ENCODE results near the gene ENTPD5.
"Not testable (repeated sequence)": the region's sequence is repeated elsewhere in the genome, so short reads cannot be mapped to it uniquely, and the experiment has no call there.

The ENTPD5 gene

GRCh38 chr14:73943083-73943482 lies 76.0 kb downstream of the ENTPD5 start:
- peak; percentile 77 for DNase-seq

- DNase-seq, result no peak
Measured at GRCh38 chr14:73942180-73942579, 76.9 kb downstream of the ENTPD5 start.

- DNase-seq, result no peak
Measured at GRCh38 chr14:73937012-73937411, 82.1 kb downstream of the ENTPD5 start.

DNA sequence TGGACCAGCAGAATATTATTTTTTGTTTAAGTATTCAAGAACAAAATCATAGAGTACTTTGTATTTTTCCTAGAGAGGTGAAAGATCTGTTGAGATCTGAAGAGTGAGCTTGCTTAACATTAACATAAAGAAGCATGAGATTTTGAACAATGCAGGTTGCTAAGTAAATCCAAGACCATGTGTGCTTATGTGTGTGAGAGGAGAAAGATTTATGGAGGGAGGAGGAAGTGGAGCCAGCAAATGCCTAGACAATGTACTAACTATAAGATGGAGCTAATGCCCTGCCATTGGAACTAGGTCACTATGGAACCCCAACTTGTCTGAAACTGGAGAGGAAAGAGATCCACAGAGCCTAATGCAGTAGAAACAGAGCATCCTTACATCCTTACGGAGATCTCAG lies 82.5 kb downstream of the ENTPD5 start:
- no peak for DNase-seq

GRCh38 chr14:73935666-73936065 lies 83.4 kb downstream of the ENTPD5 start:
- DNase-seq, result peak; percentile 10

DNA sequence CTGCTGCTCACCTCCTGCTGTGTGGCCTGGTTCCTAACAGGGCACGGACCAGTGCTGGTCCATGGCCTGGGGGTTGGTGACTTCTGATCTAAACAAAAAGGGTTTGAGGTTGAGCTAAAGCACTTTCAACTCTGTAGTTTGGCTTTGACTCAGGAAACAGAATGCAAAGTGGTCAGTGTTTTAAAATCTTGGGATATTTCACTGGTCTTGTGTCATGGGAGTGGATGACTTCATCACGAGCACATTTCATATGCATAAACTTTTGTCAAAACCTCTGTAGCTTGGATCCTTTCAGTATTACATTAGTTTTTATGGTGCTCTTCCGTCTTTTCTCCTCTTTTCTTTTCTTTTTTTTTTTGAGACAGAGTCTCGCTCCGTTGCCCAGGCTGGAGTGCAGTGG lies 94.8 kb downstream of the ENTPD5 start:
- DNase-seq, result no peak

- not testable (repeated sequence) for DNase-seq
Measured at GRCh38 chr14:73919457-73919856, 99.6 kb downstream of the ENTPD5 start.

GRCh38 chr14:73916324-73916723 lies 102.8 kb downstream of the ENTPD5 start:
- DNase-seq, result no peak

DNA sequence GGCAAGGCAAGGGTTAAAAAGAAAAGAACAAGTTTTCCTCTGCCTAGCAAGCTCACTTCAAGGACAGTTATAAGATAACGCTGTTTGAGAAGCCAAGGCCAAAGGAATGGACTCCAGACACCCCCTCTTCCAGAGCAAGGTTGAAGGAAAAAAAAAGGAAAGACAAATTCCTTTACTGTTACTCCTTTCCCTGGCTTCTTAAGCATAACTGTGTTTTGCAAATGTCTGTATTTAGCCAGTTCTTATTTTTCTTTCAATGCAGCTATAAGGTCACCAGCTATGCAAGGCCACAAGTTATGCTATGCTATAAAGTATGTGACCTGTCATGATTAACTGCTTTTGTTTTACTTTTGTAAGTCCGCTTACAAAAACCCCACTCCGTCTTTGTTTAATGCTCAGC lies 105.8 kb downstream of the ENTPD5 start:
- no peak for DNase-seq

DNA sequence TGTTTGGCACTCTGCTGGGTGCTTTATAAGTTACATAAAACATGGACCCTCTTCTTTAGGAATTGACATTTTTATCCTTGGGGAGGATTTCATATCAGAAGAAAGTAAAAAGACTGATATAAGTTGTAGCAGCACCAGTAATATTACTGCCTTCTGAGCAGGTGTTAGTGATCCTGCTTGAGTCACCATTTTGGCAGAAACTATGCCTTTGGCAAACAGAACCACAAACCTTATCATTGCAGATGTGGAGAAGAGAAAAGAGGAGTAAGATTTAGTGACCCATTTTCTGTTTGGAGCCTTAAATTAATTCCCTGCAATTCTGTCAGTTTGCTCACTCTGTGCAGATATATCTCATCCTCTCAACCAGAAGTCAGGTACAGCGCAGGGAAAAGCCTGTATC lies 109.4 kb downstream of the ENTPD5 start:
- no peak for DNase-seq

Data from OCI-M1 (cell line).